ENCODE results near the gene ANXA2R.
"Not testable (repeated sequence)": the region's sequence is repeated elsewhere in the genome, so short reads cannot be mapped to it uniquely, and the experiment has no call there.

DNA sequence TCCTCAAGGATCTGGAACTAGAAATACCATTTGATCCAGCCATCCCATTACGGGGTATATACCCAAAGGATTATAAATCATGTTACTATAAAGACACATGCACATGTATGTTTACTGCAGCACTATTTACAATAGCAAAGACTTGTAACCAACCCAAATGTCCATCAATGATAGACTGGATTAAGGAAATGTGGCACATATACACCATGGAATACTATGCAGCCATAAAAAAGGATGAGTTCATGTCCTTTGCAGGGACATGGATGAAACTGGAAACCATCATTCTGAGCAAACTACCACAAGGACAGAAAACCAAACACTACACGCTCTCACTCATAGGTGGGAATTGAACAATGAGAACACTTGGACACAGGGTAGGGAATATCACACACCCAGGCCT lies 19.9 kb upstream of the ANXA2R start:
- TF ChIP-seq CTCF (IDR thresholded peaks at IDR 0.05; ENCODE audit: borderline replicate concordance, extremely low read depth, low read length, poor library complexity, severe bottlenecking); EZH2 (IDR thresholded peaks at IDR 0.05; ENCODE audit: borderline replicate concordance, low read depth, low read length, severe bottlenecking): not testable (repeated sequence)
